ENCODE measurements around the gene MUC3A.

The MUC3A gene

GRCh38 chr7:101015626-101016025 lies 66.3 kb downstream of the MUC3A start:
- no peak for DNase-seq (ENCODE audit: low read depth)
- H3K4me3 ChIP-seq (ENCODE audit: low read depth, low read length) = no peak overlapping the region

- DNase-seq (ENCODE audit: low read depth) = peak; percentile 32
- H3K4me3 ChIP-seq (ENCODE audit: low read depth, low read length) = peak overlapping the region; percentile 54
Measured at GRCh38 chr7:101017064-101017777, 67.9 kb downstream of the MUC3A start.
